AG04450 (cell line): ENCODE results near the gene TMEM63C. TPM values are rescaled to one million over a fixed set of nuclear protein-coding genes. Genes with fewer than 3 reads are reported as not detected.

ENCODE experiments used
- CTCF ChIA-PET: fragments of 300-600, 350-600 bp; formaldehyde crosslinking; extraction: SDS; loops from one replicate; lab custom pipeline; 2022; ENCODE audit warnings: antibody characterized with exemption, inconsistent platforms; lab: Charles Lee
- POLR2A ChIA-PET: fragments of 350-600 bp; formaldehyde crosslinking; extraction: SDS; loops from one replicate; lab custom pipeline; 2021; ENCODE audit warnings: antibody characterized with exemption, inconsistent platforms; lab: Yijun Ruan, JAX
- DNase-seq: peaks from one replicate; pipeline ENCODE4 v3.0.0-alpha.2; 2011; ENCODE audit warnings: low read depth, low spot score
- H3K27ac ChIP-seq: one replicate; pipeline ENCODE4 v1.5.1; 2012; ENCODE audit warnings: low read depth, low read length, control low read depth
- H3K27me3 ChIP-seq: one replicate; pipeline ENCODE4 v1.6.0; 2012; ENCODE audit warnings: low read length; ENCODE audit not compliant: control insufficient read depth, insufficient read depth
- H3K4me3 ChIP-seq: 2 replicates; pipeline ENCODE4 v1.5.1; 2011; ENCODE audit warnings: mild to moderate bottlenecking, low read depth, low read length, control low read depth
- H3K9me3 ChIP-seq: 2 replicates; pipeline ENCODE4 v1.5.1; 2012; ENCODE audit warnings: low read length; ENCODE audit not compliant: control insufficient read depth, insufficient read depth
- CTCF ChIP-seq: IDR thresholded peaks from 2 replicates; pipeline ENCODE4 v1.5.1; 2011; ENCODE audit warnings: low read depth, low read length, control low read depth, inconsistent platforms
- polyA plus RNA-seq: library from polyadenylated mRNA; depleted of rRNA; stranded (reverse); fragments of >200 nt; gene quantifications from 2 replicates; pipeline ENCODE4 v1.2.3, GENCODE V29; 2011

The TMEM63C gene
- polyA plus RNA-seq, 1 experiment = not detected

- no peaks in the 10 kb centered on the region for H3K27me3 ChIP-seq
- CTCF ChIA-PET = no interaction called here
- no peak overlapping the region for H3K27ac ChIP-seq
- DNase-seq = no peak
- H3K4me3 ChIP-seq = no peak overlapping the region
- H3K9me3 ChIP-seq = no peaks in the 10 kb centered on the region
- POLR2A ChIA-PET = no interaction called here
- TF ChIP-seq CTCF = no peak
Measured at GRCh38 chr14:77225892-77226557, 44.4 kb downstream of the TMEM63C start.

- no peak overlapping the region for H3K27ac ChIP-seq
- H3K4me3 ChIP-seq = no peak overlapping the region
- TF ChIP-seq CTCF = no peak
- no peak for DNase-seq
- ChIA-PET POLR2A (no interaction called here), CTCF (no interaction called here)
- H3K27me3 ChIP-seq = no peaks in the 10 kb centered on the region
- H3K9me3 ChIP-seq = no peaks in the 10 kb centered on the region
Measured at GRCh38 chr14:77228056-77228455, 46.5 kb downstream of the TMEM63C start.

- TF ChIP-seq CTCF = no peak
- Histone ChIP-seq H3K4me3 (no peak overlapping the region), H3K27ac (no peak overlapping the region), H3K9me3 (no peaks in the 10 kb centered on the region), H3K27me3 (no peaks in the 10 kb centered on the region)
- no peak for DNase-seq
- ChIA-PET CTCF (no interaction called here), POLR2A (no interaction called here)
Measured at GRCh38 chr14:77230914-77231313, 49.3 kb downstream of the TMEM63C start.

GRCh38 chr14:77231721-77232120, 50.1 kb downstream of the TMEM63C start:
- POLR2A ChIA-PET = no interaction called here
- no peak for TF ChIP-seq CTCF
- H3K9me3 ChIP-seq = no peaks in the 10 kb centered on the region

GRCh38 chr14:77236814-77237213, 55.2 kb downstream of the TMEM63C start:
- no peak overlapping the region for H3K27ac ChIP-seq
- no peak overlapping the region for H3K4me3 ChIP-seq
- no peaks in the 10 kb centered on the region for H3K27me3 ChIP-seq
- no peak for DNase-seq
- CTCF ChIA-PET = no interaction called here
- POLR2A ChIA-PET = no interaction called here
- H3K9me3 ChIP-seq = no peaks in the 10 kb centered on the region; the same call in 1 of the 2 replicates
- no peak for TF ChIP-seq CTCF

More at GRCh38 chr14:77231721-77232120, 50.1 kb downstream of the TMEM63C start:
- H3K27ac ChIP-seq = no peak overlapping the region
- H3K4me3 ChIP-seq = no peak overlapping the region
- CTCF ChIA-PET = no interaction called here
- DNase-seq = no peak
- H3K27me3 ChIP-seq = no peaks in the 10 kb centered on the region
